Activated effector memory CD4-positive, alpha-beta T cell treated with anti-CD3 and anti-CD28 coated beads, Interleukin-2, amount 50 U/mL, for 16 hours (primary cell): ENCODE data around the gene HPD.
A peak's percentile ranks its signal among the peaks of the same experiment; 100 is the strongest.
"Not testable (repeated sequence)": the region's sequence is repeated elsewhere in the genome, so short reads cannot be mapped to it uniquely, and the experiment has no call there.

Experiments
- DNase-seq: peaks from one replicate; pipeline ENCODE4 v3.0.0-alpha.2; 2020

Gene HPD

DNA sequence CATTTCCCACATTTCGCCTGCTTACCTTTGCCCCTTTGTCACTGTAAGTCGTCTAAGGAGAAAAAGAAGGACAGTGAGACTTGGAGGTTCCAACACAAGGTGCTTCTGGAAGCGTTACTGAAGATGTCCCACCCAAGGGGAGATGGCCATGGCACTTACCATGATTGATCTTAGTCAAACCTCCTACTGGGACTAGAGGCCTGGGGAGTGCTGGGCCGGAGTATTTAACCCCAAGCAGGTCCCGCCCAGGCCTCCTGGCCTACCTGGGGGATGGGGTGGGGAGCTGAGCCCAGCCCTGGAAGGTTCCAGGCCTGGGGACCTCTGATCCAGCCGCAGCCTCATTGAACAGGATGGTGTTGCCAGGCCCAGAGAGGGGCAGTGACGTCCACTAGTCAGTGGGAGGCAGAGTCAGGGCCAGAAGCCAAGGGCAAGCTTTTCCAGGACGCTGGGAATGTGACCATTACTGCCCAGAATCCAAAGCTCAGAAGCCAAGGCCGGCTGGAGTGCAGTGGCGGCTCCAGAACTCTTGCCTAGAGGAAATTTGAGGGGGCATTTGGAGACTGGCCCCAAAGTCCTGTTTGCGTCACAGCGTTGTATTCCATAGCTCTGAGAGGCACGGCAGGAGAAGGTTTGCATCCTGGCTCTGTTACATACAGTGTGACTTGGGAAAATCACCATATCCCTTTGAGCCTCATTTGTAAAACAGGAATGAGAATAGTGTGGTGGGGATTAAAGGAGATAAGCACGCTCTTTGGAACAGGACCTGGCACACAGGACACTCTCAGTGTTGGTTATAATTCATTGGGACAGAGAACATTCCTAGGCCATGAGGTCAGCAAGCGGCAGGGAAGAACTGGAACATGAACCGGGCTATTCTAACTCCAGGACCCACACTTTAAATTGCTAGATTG, at the start of gene HPD:
HPD (minus strand) TSS at position 198 of the 911 bp plus-strand sequence; CDS start at position 162, 36 bp downstream.
- no peak for DNase-seq

- no peak for DNase-seq
These were observed 47.1 kb upstream of the HPD start for GRCh38 chr12:121905746-121906145.

DNA sequence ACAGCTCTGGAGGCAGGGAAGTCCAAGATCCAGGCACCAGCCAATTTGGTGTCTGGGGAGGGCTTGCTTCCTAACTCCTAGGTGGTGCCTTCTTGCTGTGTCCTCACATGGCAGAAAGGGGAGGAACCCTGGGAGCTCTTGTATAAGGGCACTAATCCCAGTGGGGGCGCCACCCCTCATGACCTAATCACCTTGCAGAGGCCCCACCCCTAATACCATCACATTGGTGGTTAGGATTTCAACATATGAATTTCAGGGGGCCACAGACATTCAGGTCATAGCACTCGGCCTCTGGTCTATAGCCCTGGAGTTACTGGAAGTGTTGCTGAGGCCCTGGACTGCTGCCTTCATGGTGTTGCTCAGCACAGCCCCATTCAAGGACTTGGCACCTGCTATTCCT, 44.5 kb upstream of the HPD start:
- no peak for DNase-seq

GRCh38 chr12:121899590-121899989, 40.9 kb upstream of the HPD start:
- DNase-seq, result no peak

DNA sequence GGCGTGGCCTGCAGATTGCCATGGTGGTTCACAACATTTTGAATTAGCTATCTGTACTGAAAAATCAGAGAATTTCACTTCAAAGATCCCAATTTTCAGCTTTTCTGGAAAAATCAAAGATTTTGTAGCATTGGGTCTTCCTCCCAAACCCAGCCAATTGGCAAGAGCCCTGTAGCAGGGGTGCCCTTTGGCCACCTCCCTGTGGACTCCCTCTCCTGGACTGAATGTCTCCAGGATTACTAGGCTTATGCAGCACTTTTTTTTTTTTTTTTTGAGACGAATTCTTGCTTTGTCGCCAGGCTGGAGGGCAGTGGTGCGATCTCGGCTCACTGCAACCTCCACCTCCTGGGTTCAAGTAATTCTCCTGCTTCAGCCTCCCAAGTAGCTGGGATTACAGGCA, 39.6 kb upstream of the HPD start:
- no peak for DNase-seq

DNA sequence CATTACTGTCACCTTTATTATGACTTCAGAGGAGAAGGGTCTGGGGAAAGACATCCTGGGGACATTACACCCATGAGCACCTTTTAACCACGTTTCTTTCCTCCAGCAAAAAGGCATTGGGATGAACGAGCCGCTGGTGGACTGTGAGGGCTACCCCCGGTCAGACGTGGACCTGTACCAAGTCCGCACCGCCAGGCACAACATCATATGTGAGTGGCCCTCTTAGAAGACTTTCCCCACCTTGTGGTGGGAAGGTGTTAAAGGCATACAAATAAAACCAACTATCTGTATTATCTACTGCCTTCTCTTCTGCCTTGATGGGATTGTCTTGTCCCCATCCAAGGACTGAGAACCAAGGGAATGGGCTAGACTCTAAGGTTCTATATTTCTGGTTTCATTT, 36.0 kb upstream of the HPD start:
- no peak for DNase-seq

- no peak for DNase-seq
These were observed 35.4 kb upstream of the HPD start for GRCh38 chr12:121893961-121894460.

DNA sequence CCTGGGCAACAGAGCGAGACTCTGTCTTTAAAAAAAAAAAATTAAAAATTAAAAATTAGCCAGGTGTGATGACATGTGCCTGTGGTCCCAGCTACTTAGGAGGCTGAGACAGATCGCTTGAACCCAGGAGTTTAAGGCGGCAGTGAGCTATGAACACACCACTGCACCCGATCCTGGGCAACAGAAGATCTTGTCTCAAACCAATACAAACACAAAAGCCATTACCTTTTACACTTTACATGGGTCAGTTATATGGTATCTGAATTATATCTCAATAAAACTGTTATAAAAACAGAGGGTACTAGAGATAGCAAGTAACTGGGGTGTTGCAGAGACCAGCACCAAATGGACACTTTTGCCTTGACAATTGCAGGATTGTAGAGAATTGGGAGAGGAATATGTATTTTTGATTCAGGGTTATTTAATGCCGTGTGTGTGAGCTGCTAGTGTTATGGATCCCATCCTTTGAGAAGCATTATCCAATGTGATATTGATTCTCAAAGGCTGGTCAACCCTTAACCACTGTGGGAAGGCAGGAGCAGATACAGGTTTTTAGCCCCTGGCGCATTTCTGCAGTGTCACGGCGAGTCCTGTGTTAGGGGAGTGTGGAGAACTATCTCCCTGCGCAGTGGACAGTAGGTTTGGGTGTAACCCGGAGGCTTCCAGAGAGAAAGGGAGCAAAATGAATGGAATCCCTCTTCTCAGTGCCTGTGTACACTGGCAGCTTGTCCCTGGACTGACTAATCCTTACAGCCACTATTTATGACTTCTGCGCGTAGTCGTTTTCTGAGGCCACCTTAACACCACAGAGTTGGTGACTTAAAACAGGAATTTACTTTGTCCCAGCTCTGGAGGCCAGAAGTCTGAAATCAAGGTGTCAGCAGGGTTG, 34.3 kb upstream of the HPD start:
- no peak for DNase-seq

DNA sequence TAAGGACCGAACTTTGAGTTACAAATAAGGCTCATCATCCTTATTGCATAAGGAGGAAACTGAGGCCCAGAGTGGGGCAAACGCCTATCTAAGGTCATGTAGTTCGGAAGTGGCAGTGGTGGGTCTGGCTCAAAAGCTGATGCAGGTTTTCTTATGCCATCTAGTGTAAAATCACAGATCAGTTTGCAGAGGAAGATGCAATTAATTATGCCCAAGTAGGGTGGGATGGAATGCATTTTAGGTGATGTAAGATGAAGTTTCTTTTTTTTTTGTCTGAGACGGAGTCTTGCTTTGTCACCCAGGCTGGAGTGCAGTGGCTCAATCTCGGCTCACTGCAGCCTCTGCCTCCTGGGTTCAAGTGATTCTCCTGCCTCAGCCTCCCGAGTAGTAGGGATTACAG, 31.0 kb upstream of the HPD start:
- not testable (repeated sequence) for DNase-seq

DNA sequence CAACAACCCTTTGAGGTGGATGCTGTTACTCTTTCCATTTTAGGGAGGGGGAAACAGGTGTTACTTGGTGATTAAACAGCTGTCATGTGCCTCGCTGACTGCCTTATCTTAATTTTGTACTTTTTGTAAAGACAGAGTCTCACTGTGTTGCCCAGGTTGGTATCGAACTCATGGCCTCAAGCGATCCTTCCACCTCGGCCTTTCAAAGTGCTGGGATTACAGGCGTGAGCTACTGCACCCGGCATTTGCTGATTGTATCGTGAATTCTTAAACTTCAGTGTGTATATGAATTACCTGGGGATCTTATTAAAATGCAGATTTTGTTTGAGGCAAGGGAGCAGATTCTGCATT, 30.6 kb upstream of the HPD start:
- no peak for DNase-seq

DNA sequence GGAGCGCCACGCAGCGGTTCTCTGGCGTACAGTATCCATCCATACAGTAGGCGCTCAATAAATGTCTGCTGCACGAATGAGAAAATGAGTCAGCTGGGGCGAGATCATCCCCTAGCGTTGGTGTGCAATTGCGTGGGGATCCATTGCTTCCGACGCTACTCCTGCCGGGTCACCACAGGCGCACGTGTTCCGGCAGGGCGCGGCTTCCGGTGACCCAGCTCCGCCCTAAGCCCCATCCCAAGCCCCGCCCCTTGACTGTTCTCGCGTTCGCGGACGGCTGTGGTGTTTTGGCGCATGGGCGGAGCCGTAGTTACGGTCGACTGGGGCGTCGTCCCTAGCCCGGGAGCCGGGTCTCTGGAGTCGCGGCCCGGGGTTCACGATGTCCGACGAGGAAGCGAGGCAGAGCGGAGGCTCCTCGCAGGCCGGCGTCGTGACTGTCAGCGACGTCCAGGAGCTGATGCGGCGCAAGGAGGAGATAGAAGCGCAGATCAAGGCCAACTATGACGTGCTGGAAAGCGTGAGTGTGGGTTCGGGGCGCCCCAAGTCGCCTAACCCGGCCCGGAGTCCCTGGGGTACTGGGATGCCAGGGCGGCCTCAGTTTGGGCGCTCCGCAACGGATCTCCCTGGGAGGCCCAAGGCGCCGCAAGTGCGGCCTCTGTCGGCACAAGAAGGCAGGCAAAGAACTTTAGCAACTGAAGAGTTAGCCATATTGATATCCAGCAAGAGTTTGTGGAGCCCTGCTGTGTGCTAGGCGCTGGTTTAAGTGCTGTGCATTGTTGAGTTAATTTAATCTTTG, 30.0 kb upstream of the HPD start, which contains the start of gene PSMD9:
PSMD9 (plus strand) TSS at position 313 of the 796 bp plus-strand sequence; CDS start at position 380, 67 bp downstream.
- peak; percentile 99 for DNase-seq

DNA sequence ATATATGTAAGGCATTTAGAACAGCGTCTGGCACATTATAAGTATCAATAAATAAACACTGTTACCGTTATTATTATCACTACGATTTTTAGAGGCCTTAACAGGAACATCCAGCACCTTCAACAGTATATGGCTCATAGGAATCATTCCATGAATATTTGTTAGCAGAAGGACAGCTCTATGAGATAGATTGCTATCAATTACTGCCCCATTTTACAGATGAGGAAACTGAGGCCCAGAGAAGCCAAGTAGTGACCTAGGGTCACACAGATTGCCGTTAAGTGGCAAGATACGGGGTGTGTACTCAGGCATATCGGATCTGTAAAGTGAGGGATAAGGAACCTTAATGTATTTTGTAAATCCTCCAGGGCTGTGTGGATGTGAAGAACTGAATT, 29.4 kb upstream of the HPD start:
- DNase-seq, result no peak

DNA sequence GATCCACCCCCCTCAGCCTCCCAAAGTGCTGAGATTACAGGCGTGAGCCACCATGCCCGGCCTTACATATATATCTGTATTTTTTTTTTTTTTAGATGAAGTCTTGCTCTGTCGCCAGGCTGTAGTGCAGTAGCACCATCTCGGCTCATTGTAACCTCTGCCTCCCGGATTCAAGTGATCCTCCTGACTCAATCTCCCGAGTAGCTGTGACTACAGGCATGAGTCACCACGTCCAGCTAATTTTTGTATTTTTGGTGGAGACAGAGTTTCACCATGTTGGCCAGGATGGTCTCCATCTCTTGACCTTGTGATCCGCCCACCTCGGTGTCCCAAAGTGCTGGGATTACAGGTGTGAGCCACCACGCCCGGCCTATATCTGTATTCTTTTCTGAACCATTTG, 26.5 kb upstream of the HPD start:
- not testable (repeated sequence) for DNase-seq

GRCh38 chr12:121883315-121883660, 24.6 kb upstream of the HPD start:
- no peak for DNase-seq

GRCh38 chr12:121876080-121876447, 17.4 kb upstream of the HPD start:
- DNase-seq, result not testable (repeated sequence)

- DNase-seq, result no peak
These were observed 16.9 kb upstream of the HPD start for GRCh38 chr12:121875582-121875981.

DNA sequence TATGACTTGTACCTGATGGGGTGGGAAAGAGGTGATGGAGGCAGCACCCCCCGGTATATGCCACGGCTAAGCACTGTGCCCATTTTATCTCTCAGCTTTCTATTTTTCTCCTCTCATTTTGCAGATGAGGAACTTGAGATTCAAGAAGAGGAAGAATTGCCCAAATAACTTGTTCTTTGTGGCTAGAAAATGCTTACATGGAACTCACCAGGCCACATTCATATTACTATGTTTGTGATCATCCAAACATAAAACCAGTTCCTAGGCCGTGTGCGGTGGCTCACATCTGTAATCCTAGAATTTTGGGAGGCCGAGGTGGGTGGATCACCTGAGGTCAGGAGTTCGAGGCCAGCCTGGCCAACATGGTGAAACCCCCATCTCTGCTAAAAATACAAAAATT, 15.4 kb upstream of the HPD start:
- DNase-seq, result no peak

DNA sequence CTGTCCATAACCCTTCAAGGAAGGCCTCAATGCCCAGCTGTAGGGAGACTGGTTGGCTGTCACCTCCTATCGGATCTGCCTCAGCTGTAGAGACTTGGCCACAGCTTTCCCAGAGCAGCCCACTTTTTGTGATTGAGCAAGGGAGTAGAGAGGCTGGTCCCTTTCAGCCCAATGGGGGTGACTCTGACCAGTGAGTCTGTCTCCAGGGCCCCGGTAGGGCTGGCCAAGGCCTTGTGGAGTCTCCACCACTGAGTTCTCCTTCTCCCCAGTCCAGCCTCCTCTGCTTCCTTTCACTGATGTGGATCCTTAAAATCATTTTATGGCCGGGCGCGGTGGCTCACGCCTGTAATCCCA, 14.5 kb upstream of the HPD start:
- DNase-seq, result no peak

DNA sequence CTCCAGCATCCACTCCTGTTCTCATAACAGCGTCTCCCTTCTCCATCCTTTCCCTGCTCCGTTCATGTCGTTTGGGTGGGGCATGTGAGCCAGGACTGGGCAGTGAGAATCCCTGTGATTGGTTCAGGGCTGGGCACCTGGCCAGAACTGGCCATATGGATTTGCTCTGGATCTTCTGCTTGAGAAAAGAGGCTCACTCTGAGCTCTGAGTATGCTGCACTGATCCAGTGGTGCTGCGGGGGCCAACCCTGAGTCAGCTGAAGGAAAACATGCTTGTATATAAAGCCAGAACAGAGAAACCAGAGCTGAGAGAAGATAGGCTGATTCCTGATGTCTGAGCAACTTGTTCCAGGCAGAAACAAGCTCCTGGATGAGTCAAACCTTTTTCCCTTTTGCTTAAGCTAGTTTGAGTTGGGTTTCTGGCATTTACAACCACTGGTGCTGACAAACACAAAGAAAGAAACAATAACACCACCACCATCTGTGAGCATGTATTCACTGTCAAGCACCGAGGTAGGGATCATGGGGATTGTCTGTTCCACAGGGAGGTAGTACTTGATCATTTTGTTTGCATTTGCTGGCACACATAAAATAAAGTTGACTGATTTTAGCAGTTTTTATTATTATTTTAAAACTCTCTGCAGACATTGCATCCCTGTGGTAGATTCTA, 14.0 kb upstream of the HPD start:
- DNase-seq, result no peak

GRCh38 chr12:121871467-121871866, 12.8 kb upstream of the HPD start:
- no peak for DNase-seq

GRCh38 chr12:121869229-121869628, 10.6 kb upstream of the HPD start:
- not testable (repeated sequence) for DNase-seq

DNA sequence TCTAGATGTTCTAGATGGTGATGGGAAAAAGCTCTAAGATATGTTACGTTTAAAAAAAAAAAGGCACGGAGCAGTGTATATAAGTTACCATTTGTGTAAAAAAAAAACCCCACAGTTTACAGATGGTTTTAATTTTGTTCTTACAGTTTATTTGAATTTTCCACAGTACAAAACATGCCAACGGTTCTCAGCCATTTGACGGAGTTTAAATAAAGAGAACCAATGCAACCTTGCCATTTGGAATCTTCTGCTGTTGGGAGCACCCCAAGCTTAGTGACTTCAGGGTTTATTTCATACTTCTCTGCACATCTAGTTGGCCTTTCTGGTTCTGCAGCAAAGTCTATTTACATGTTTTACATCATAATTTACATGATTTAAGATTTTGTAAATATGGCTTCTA, 7.7 kb upstream of the HPD start:
- DNase-seq, result no peak
